H1 (cell line): ENCODE data around the gene PARD6A. TPM values are rescaled to one million over a fixed set of nuclear protein-coding genes. Genes with fewer than 3 reads are reported as not detected.

Source experiments
- EP300 ChIP-seq, 2 experiments: IDR thresholded peaks; 1 replicate in 1 of 2; 2 replicates in 1 of 2; pipeline ENCODE4 v1.6.1; 2011 to 2012; ENCODE audit warnings: low read depth in 2 of 2, low read length in 2 of 2, mild to moderate bottlenecking in 2 of 2, borderline replicate concordance in 1 of 2, inconsistent platforms in 1 of 2, moderate library complexity in 1 of 2
- polyA plus RNA-seq, 7 experiments: library from polyadenylated mRNA; depleted of rRNA in 3 of 7; stranded (reverse) in 5 of 7; unstranded in 2 of 7; fragments of >200 nt in 5 of 7; fragments of 200-250 nt in 2 of 7; gene quantifications; 1 replicate in 5 of 7; 2 replicates in 1 of 7; 4 replicates in 1 of 7; pipeline versions ENCODE4 v1.2.1 to v1.2.3, GENCODE V29; 2011 to 2013; ENCODE audit warnings: missing spikeins in 2 of 7, mixed read lengths in 2 of 7
- total RNA-seq: library from RNA; stranded (reverse); fragmentation: NEBNext Ultra II Directional; extraction: Animal tissue kit (Norgen Biotek cat#: 25700); gene quantifications from 2 replicates; pipeline ENCODE4 v1.2.1, GENCODE V29; 2021
- TF ChIP-seq, protein P1 (sequence below): fragments of 300-600 bp; sonication (generic); IDR thresholded peaks from 2 replicates; pipeline ENCODE4 v1.7.1; 2012; ENCODE audit warnings: low read length, moderate library complexity, mild to moderate bottlenecking, inconsistent platforms; ENCODE audit not compliant: insufficient replicate concordance

Gene PARD6A
- total and polyA plus RNA-seq, 2 of the 8 experiments (the other 6 are each of a cell fraction or from before 2014, with no cell fraction given): 15.1 to 21.8 TPM

DNA sequence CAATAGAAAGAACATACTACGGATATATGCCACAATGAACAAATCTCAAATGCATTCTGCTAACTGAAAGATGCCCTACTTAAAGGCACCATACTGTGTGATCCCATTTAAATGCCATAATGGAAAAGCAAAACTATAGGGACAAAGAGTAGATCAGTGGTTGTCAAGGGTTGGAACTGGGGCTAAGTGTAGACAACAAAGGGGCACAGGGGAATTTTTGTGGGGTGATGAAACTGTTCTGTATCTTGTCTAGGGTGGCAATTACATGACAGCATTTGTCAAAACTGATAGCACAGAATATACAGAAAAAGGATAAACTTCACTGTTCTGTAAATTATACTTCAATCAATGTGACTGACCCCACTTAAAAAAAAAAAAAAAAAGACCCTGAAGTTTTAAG is 40.7 kb downstream of the PARD6A start (continued):
- TF ChIP-seq, protein P1, sequence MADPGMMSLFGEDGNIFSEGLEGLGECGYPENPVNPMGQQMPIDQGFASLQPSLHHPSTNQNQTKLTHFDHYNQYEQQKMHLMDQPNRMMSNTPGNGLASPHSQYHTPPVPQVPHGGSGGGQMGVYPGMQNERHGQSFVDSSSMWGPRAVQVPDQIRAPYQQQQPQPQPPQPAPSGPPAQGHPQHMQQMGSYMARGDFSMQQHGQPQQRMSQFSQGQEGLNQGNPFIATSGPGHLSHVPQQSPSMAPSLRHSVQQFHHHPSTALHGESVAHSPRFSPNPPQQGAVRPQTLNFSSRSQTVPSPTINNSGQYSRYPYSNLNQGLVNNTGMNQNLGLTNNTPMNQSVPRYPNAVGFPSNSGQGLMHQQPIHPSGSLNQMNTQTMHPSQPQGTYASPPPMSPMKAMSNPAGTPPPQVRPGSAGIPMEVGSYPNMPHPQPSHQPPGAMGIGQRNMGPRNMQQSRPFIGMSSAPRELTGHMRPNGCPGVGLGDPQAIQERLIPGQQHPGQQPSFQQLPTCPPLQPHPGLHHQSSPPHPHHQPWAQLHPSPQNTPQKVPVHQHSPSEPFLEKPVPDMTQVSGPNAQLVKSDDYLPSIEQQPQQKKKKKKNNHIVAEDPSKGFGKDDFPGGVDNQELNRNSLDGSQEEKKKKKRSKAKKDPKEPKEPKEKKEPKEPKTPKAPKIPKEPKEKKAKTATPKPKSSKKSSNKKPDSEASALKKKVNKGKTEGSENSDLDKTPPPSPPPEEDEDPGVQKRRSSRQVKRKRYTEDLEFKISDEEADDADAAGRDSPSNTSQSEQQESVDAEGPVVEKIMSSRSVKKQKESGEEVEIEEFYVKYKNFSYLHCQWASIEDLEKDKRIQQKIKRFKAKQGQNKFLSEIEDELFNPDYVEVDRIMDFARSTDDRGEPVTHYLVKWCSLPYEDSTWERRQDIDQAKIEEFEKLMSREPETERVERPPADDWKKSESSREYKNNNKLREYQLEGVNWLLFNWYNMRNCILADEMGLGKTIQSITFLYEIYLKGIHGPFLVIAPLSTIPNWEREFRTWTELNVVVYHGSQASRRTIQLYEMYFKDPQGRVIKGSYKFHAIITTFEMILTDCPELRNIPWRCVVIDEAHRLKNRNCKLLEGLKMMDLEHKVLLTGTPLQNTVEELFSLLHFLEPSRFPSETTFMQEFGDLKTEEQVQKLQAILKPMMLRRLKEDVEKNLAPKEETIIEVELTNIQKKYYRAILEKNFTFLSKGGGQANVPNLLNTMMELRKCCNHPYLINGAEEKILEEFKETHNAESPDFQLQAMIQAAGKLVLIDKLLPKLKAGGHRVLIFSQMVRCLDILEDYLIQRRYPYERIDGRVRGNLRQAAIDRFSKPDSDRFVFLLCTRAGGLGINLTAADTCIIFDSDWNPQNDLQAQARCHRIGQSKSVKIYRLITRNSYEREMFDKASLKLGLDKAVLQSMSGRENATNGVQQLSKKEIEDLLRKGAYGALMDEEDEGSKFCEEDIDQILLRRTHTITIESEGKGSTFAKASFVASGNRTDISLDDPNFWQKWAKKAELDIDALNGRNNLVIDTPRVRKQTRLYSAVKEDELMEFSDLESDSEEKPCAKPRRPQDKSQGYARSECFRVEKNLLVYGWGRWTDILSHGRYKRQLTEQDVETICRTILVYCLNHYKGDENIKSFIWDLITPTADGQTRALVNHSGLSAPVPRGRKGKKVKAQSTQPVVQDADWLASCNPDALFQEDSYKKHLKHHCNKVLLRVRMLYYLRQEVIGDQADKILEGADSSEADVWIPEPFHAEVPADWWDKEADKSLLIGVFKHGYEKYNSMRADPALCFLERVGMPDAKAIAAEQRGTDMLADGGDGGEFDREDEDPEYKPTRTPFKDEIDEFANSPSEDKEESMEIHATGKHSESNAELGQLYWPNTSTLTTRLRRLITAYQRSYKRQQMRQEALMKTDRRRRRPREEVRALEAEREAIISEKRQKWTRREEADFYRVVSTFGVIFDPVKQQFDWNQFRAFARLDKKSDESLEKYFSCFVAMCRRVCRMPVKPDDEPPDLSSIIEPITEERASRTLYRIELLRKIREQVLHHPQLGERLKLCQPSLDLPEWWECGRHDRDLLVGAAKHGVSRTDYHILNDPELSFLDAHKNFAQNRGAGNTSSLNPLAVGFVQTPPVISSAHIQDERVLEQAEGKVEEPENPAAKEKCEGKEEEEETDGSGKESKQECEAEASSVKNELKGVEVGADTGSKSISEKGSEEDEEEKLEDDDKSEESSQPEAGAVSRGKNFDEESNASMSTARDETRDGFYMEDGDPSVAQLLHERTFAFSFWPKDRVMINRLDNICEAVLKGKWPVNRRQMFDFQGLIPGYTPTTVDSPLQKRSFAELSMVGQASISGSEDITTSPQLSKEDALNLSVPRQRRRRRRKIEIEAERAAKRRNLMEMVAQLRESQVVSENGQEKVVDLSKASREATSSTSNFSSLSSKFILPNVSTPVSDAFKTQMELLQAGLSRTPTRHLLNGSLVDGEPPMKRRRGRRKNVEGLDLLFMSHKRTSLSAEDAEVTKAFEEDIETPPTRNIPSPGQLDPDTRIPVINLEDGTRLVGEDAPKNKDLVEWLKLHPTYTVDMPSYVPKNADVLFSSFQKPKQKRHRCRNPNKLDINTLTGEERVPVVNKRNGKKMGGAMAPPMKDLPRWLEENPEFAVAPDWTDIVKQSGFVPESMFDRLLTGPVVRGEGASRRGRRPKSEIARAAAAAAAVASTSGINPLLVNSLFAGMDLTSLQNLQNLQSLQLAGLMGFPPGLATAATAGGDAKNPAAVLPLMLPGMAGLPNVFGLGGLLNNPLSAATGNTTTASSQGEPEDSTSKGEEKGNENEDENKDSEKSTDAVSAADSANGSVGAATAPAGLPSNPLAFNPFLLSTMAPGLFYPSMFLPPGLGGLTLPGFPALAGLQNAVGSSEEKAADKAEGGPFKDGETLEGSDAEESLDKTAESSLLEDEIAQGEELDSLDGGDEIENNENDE: no peak
- no peak for TF ChIP-seq EP300 (IDR thresholded peaks at IDR 0.05; ENCODE audit: borderline replicate concordance in 1 of 2, low read depth in 2 of 2, low read length in 2 of 2)
